IPS-11a (cell line): ENCODE data around the gene SLC35F3.

Experiments used
- H3K4me3 ChIP-seq: one replicate; pipeline ENCODE4 v1.5.1; 2013; ENCODE audit warnings: low read depth, low read length, control low read depth

Gene SLC35F3

DNA sequence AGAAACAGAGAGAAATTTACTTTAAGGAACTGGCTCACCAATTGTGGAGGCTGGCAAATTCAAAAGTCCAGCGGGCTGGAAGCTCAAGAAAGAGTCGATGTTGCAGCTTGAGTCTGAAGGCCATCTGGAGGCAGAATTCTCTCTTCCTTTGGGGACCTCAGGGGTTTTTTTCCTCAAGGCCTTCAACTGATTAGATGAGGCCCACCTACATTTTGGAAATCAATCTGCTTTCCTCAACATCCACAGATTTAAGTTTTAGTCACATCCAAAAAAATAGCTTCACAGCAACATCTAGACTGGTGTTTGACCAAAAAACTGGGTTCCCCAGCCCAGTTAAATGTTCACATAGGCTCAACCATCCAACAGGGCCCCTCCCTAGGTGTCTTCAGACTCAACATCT lies 114.9 kb downstream of the SLC35F3 start:
- no peak overlapping the region for H3K4me3 ChIP-seq

DNA sequence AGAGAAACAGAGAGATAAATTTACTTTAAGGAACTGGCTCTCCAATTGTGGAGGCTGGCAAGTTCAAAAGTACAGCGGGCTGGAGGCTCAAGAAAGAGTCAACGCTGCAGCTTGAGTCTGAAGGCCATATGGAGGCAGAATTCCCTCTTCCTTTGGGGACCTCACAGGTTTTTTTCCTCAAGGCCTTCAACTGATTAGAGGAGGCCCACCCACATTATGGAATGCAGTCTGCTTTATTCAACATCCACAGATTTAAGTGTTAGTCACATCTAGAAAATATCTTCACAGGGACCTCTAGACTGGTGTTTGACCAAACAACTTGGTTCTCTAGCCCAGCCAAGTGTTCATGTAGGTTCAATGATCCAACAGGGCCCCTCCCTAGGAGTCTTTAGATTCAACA lies 117.8 kb downstream of the SLC35F3 start:
- H3K4me3 ChIP-seq, result no peak overlapping the region

DNA sequence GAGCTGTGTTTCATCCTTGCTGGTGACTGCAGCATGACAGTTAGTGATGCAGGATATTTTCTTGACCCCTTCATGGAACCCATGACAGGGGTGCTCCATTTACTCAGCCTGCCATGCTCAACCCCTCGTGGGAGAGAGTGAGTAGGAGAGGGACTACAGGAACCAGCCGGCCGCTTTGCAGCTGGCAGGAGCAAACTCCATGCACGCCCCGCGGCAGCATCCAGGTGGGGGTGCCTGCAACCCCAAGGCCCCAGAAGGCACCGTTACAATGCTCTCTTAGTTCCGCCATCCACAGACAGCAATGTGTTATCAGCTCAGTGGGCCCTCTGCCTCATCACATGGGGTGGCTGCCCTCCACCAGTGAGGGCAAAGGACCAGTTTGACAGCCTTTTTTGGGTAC lies 135.1 kb downstream of the SLC35F3 start:
- H3K4me3 ChIP-seq, result no peak overlapping the region

DNA sequence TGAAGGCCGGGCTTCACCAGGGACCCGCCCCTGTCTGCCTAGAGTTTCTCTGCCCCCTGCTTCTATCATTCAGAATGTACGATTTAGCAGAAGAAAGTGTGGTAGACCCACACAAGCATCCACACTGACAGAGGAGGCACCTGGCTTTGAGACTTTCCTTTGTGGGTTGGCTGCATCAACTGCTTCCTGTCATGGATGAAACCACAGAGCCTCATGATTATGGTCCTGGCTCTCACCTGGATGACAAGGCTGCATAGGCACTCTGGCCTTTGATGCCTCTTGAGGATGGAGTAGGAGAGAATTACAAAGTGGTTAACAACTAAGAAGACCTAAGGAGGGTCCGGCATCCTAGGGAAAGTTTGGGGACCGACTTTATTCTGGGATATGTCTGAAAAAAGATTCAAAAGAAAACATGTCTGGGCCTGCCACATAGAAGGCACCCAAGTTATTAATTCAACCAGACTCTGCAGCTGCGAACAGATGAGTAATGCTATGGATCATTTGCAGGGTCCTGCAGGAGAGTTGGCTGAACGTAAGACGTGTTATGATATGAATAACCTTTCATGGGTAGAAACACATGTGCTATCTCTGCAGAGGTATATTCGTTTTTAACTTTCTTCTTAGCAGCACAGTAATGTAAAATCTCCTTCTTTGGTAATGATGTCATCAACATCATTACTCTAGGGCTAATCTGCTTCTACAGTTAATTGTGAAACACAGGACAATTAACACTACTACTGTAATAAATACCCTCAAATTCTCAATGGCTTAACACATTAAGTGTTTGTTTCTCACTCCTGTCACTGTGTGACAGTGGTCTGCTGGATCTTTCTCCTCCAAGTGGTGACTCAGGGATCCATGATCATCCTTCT lies 136.2 kb downstream of the SLC35F3 start:
- no peak overlapping the region for H3K4me3 ChIP-seq

DNA sequence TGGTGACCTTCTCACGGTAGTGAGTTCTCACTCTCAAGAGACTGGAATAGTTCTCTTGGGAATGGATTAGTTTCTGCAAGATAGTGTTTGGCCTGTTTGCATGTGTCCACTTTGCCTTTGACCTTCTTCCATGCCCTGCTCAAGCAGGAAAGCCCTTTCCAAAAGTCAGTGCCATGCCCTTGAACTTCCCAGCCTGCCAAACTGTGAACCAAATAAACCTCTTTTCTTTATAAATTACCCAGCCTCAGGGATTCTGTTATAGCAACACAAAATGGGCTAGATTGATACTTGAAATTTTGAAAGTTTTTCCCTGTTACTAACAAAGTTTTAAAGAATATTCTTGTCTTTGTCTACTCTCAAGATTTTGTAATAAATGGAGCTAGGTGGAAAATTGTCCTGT lies 139.6 kb downstream of the SLC35F3 start:
- H3K4me3 ChIP-seq, result no peak overlapping the region

DNA sequence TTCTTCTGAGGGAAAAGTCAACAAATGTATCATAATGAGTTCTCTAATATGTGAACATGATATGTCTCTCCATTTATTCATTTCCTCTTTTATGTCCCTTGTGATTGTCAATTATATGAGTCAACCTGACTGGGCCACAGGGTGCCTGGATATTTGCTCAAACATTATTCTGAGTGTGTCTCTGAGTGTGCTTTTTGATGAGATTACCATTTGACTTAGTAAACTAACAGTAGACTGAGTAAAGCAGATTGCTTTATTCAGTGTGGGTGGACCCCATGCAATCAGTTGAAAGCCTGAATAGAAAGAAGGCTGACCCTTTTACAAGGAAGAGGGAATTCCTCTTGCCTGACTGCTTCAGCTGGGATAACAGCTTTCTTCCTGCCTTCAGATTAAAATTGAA lies 142.6 kb downstream of the SLC35F3 start:
- no peak overlapping the region for H3K4me3 ChIP-seq

DNA sequence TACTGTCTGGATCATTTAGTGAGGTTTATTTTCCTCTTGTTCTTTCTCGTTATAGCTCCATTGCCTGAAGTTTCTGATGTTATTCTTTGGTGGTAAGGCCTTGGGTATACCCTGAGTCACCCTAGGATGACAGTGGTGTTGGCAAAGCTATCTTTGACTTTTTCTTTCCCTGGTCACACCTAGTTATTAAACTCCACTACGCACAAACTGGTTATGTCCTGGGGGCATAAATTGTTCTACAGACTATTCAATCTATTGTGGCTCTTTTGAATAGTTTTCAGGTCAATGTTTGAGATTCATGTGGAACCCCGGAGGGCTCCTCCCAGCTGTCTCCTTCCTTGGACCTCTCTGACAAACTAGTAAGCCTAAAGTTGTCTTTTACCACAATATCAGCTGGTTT lies 157.7 kb downstream of the SLC35F3 start:
- no peak overlapping the region for H3K4me3 ChIP-seq

DNA sequence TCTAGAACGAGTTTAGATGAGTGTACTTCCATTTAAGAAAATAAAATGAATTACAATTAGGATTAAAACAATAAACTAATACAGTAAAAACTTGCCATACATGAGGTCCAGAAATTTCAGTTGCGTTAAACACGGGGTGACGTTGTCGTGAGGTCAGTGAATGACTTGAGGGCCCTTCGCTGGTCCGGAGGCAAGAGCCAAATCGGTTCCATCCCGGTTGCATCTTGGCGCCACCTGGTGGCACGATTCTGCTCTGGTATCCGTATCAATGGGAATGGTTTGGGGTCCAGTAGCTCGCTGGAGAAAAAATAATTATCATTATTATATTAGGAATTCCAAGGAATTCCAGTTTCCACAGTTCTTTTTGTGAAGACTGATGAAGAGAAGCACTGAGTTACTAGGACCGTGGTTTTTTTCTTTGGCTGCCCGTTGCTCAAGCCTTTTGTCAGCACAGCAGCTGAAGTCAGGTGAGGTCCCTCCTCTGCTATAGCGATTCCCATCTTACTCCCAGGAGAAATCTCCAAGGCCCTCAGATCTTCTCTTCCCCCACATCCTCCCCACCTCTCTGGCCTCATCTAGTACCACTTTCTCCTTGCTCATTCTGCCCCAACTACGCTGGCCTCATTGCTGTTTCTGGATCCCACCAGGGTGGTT lies 161.4 kb downstream of the SLC35F3 start:
- H3K4me3 ChIP-seq, result no peak overlapping the region

DNA sequence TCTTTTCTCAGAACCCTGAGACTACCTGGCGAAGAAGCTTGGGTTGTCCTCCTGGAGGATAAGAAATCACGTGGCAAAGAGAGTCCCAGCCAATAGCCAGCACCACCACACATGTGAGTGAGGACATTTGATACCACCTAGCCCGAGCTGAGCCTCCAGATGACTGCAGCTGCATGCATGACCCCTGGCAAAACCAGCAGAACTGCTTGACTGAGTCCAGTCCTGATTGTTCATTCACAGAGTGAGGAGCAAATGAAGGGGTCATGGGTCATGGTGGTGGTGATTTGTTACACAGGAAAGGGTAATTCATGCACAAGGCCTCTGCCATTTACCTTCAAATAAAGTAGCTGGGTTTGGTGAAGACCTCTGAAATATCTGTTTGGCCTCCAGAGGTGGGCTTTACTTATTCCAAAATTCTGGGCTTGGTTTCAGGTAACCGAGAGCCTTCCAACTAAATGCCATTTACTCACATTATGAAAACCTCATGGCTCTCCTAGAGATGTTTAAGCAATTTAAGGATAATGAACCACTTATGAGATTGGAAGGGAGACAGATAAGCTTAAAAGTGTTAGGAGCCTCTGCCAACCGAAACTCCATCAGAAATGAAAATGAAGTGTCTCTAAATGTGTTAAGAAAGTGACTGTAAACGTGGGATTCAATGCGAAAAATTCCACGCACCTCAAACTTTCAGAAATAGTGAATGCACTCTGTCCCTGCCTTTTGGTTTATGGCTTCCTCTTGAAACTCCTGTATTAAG lies 163.3 kb downstream of the SLC35F3 start:
- H3K4me3 ChIP-seq, result no peak overlapping the region

DNA sequence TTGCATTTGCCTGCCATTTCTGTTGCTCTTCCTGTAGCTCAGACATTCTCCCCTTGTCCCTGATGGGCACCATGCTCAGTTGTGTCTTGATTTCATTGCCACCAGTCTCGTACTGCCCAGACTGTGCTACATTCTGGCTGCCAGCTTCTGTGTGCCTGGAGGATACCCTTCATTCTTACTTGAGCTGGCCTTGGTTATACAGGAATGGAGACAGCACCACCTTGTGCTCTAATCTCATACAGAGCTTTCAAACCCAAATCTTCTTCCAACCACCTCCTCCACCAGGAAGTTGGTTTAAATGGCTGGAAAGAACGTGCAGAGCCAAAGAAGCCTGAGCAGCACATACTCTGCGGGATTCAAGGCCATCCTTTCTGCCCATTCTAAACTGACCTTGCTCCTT lies 165.3 kb downstream of the SLC35F3 start:
- no peak overlapping the region for H3K4me3 ChIP-seq

DNA sequence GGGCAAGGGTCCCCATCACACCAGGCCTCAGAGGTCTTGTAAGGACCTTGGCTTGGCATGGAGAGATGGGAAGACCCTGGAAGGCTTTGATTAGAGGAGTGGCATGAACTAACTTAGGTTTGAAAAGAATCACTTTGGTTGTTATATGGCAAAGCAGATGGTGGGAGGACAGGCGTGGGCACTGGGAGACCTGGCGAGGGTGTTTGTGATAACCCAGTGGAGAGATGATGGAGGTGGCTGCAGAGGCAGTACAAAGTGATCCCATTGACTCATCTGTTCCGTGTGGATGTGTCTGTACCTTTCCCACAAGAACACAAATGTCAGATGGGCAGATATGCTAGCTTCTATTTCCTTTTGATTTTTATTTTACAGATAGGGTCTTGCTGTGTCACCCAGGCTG lies 168.3 kb downstream of the SLC35F3 start:
- no peak overlapping the region for H3K4me3 ChIP-seq

DNA sequence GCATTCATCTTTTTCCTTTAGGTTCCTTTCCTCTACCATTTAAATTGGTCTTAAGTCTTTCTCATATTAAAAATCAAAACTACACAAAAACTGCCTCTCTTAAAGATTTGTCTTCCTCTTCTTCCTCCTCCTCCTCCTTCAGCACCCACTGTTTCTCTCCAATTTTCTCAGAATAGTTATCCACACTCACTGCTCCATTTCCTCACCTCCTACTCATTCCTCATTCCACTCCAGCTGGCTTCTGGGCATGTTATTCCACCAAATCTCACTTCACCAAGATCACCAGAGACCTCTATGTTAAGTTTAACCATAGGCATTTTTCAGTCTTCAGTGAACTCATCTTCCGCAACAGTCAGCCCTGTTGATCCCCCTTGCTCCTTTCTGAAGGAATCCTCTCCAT lies 173.7 kb downstream of the SLC35F3 start:
- H3K4me3 ChIP-seq, result no peak overlapping the region

DNA sequence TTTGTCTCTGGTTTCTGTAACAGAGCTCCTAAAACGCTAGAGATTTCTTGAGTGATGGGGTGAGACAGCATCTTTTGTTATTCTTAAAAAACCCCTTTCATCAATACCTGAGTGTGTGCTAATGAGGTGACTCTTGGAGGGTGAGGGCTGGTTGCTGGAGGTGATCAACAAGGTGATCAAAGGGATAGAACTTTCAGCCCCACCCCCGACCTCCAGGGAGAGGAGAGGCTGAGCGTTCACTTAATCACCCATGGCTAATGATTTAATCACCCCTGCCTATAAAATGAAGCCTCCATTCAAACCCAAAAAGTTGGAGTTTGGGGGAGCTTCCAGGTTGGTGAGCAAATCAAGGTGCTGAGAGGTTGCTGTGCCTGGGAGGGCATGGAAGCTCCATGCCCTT lies 175.4 kb downstream of the SLC35F3 start:
- H3K4me3 ChIP-seq, result no peak overlapping the region

DNA sequence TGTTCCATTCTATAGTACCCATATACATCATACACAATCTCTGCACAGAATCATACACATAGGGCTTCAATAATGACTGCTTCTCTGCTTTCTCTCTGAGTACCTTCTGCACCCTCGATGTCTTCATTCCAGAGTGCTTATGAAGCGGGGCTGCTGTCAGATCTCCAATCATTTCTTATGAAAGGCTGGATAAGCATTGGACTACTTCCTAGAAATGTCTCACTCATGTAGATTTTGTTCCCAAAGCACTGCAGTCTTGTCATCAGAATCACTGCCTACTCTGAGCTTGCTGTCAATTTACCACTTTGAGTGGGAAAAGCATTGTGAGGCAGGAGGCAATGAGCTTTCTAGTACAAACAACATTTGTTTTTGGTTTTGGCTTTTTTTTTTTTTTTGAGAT lies 179.0 kb downstream of the SLC35F3 start:
- H3K4me3 ChIP-seq, result no peak overlapping the region

DNA sequence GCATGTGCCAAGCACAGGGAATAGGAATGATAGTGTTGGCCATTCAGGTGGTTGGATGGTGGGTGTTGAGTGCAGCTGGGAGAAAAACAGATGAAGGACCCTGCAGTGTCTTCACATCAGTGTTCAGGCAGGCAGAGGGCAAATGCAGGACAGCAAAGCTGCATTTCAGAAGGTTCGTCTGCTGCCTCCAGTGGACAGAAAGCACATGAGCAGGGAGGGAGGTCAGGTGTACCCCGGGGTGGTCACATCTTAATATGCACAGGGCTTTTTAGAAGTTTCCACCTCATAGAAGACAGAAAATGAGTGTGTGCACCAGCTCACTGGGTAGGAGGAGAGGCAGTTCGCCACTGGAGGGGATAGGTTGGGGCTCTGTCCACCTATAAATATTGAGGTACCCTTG lies 184.9 kb downstream of the SLC35F3 start:
- H3K4me3 ChIP-seq, result no peak overlapping the region

DNA sequence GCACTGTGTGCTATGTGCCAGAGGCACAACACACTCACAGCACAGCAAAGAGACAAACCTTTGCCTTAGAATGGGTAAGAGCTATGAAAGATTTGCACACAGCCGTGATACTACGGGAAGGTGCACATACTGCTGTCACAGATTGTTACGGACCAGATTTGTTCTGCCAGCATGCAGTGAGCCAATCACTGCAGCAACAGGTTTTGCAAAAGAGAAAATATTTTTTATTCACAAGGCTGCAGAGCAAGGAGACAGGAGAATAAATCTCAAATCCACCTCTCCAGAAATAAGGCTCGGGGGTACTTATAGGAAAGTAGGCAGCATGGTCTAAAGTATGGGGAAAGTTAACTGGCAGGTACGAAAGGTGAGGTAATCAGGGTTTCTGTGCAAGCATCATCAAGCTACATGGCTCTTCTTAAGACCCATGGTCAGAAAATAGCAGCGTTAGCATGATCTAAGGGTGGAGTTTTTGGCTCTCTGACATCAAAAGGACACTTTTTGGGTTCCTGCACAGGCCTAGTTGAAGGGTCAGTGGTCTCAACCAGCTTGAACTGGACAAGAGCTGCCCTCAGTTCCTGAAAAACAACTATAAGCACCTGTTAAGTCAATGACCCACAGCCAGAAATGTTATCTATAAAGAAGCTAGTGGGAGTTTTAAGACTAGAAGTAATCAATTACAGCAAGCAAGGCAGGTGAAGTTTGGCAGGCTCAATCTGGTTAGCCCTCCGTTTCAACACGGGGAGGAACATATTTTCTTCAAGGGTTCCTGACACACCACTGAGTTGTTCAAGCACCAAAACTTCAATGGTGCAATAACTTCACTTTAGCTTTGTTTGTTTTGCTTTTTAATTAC lies 186.0 kb downstream of the SLC35F3 start:
- no peak overlapping the region for H3K4me3 ChIP-seq

DNA sequence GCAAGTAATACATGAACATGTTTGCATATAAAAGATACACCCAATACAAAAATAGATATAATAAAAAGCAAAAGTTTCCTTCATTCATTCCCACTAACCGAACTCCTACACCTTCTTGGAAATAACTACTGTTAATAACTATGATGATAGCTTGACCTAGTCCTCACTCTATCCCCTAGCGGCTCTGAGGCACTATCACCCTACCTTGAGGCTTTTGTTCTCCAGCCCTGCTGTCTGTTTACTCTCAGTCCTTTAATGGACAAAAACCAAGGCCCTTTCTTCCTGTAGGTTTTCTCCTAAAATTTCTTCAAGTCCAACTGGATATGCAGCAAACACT lies 186.6 kb downstream of the SLC35F3 start:
- H3K4me3 ChIP-seq, result no peak overlapping the region

DNA sequence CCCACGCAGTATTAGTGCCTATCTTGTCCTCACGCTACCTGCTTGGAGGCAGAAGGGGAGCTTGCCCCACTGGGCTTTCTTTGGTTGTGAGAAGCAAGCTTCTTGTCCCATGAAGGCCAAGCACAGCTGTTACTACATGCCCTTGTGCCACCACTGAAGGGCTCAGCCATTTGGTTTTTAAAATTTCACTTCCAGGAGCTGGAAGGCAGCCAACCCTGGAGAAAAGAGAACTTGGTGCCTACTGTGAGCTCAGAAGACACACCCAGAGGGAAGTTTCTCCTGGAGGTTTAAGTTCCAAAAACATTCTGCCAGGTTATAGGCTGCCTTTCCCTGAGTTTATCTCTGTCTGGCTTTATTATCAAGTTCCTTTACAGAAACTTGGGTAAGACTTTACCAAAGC lies 187.4 kb downstream of the SLC35F3 start:
- no peak overlapping the region for H3K4me3 ChIP-seq

DNA sequence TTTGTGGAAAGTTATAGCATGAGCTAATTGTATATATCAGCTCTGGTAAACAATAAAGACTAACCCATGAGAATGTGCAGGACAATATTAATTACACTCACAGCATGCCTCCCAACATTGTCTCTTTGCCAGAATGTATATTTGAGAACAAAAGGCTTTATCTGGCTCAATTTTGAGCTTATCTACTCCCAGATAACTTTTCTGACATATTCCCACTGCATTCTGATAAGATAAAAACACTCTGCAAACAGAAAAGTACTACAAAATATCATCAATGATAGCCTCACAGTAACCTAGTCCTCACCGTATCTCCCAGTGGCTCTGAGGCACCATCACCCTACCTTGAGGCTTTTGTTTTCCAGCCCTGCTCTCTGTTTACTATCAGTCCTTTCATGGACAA lies 188.6 kb downstream of the SLC35F3 start:
- no peak overlapping the region for H3K4me3 ChIP-seq

DNA sequence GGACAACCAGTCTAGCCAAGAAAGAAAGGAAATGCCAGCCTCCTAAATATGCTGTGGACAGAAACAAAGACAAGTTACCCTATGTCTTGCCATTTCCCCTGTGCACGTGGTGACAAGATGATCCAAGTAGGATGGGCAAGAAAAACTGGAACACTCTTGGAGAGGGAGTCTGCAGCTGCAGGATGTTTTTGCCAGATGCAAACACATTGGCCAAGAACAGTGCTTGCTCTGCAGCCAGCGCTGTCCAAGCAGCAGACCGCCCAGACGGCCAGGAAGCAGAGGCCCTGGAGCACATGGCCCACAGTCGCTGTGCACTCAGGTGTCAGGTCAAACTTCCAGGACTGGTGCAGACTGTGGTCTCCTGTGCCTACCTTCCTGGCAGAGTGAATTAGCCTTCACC lies 189.3 kb downstream of the SLC35F3 start:
- no peak overlapping the region for H3K4me3 ChIP-seq

DNA sequence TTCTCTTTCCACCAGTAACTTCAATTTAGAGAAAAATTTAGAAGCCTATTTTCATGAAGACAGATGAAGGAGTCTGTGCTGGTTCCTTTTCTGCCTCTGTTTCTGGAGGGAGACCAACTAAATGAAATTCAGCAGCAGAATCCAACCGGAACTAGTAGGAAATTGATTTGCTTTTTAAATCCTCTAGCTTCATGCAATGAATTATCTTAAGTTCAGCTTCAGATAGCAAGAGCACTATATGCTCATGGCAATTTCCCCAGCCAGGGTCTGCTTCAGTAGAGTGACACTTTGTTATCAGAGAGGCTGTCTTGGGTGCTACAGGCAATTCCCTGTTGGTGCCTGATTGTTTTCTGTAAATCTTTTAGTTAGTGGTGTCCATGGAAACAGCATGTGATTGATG lies 189.7 kb downstream of the SLC35F3 start:
- no peak overlapping the region for H3K4me3 ChIP-seq
